ENCODE data around the gene KRTAP5-1. TPM values are rescaled to one million over a fixed set of nuclear protein-coding genes. Genes with fewer than 3 reads are reported as not detected.
"Not testable (repeated sequence)": the region's sequence is repeated elsewhere in the genome, so short reads cannot be mapped to it uniquely, and the experiment has no call there.

Gene KRTAP5-1
- total RNA-seq = not detected
- long read RNA-seq = 0 reads

GRCh38 chr11:1584661-1585370 lies at the start of gene KRTAP5-1:
TSS of gene KRTAP5-1 (minus strand) at chr11:1585283. CDS start at chr11:1585249, 34 bp downstream.
- DNase-seq; intact Hi-C loops (cut with micrococcal nuclease); ATAC-seq: not testable (repeated sequence)

GRCh38 chr11:1633864-1634263 lies 48.8 kb upstream of the KRTAP5-1 start:
- intact Hi-C loops (cut with micrococcal nuclease) = no loop called here
- ATAC-seq (no peak), DNase-seq (no peak)

- intact Hi-C loops (cut with micrococcal nuclease) = no loop called here
Measured at GRCh38 chr11:1632053-1632714, 47.1 kb upstream of the KRTAP5-1 start.

GRCh38 chr11:1631066-1631568 lies 46.0 kb upstream of the KRTAP5-1 start:
- DNase-seq (no peak), ATAC-seq (no peak)
- intact Hi-C loops (cut with micrococcal nuclease) = no loop called here

More at GRCh38 chr11:1632053-1632714, 47.1 kb upstream of the KRTAP5-1 start:
- DNase-seq (no peak), ATAC-seq (no peak)

GRCh38 chr11:1630271-1630670 lies 45.2 kb upstream of the KRTAP5-1 start:
- DNase-seq = no peak
- ATAC-seq = no peak
- intact Hi-C loops (cut with micrococcal nuclease) = no loop called here

- no peak for ATAC-seq
- no peak for DNase-seq
- intact Hi-C loops (cut with micrococcal nuclease) = no loop called here
Measured at GRCh38 chr11:1629326-1630185, 44.5 kb upstream of the KRTAP5-1 start, which contains the start of gene KRTAP5-5. TSS of gene KRTAP5-5 (plus strand) at chr11:1629775. CDS start at chr11:1629841, 66 bp downstream.

GRCh38 chr11:1628506-1629325 lies 43.6 kb upstream of the KRTAP5-1 start:
- ATAC-seq (peak; percentile 89), DNase-seq (peak; percentile 66)
- intact Hi-C loops (cut with micrococcal nuclease) = no loop called here

- intact Hi-C loops (cut with micrococcal nuclease) = no loop called here
- ATAC-seq (no peak), DNase-seq (no peak)
Measured at GRCh38 chr11:1625541-1625940, 40.5 kb upstream of the KRTAP5-1 start.

- DNase-seq (no peak), ATAC-seq (no peak)
- intact Hi-C loops (cut with micrococcal nuclease) = no loop called here
Measured at GRCh38 chr11:1624621-1625020, 39.5 kb upstream of the KRTAP5-1 start.

- ATAC-seq = no peak
- no peak for DNase-seq
- intact Hi-C loops (cut with micrococcal nuclease) = no loop called here
Measured at GRCh38 chr11:1623716-1624115, 38.6 kb upstream of the KRTAP5-1 start.

GRCh38 chr11:1622086-1622485 lies 37.0 kb upstream of the KRTAP5-1 start, which contains the start of gene KRTAP5-4:
TSS of gene KRTAP5-4 (minus strand) at chr11:1622138. CDS start at chr11:1622093, 45 bp downstream.
- intact Hi-C loops (cut with micrococcal nuclease) = no loop called here
- ATAC-seq (no peak), DNase-seq (no peak)

- intact Hi-C loops (cut with micrococcal nuclease) = no loop called here
- ATAC-seq (no peak), DNase-seq (no peak)
Measured at GRCh38 chr11:1619449-1619848, 34.4 kb upstream of the KRTAP5-1 start.

- intact Hi-C loops (cut with micrococcal nuclease) = no loop called here
- DNase-seq = no peak
- ATAC-seq = no peak
Measured at GRCh38 chr11:1618231-1618630, 33.1 kb upstream of the KRTAP5-1 start.

GRCh38 chr11:1608363-1608762 lies 23.3 kb upstream of the KRTAP5-1 start, which contains the start of gene KRTAP5-3:
TSS of gene KRTAP5-3 (minus strand) at chr11:1608463. CDS start at chr11:1608385, 78 bp downstream.
- intact Hi-C loops (cut with micrococcal nuclease) = no loop called here
- no peak for DNase-seq
- peak; percentile 50 for ATAC-seq

- intact Hi-C loops (cut with micrococcal nuclease); ATAC-seq; DNase-seq: not testable (repeated sequence)
Measured at GRCh38 chr11:1607901-1608300, 22.8 kb upstream of the KRTAP5-1 start.

GRCh38 chr11:1607156-1607845 lies 22.2 kb upstream of the KRTAP5-1 start:
- DNase-seq = not testable (repeated sequence)

GRCh38 chr11:1605923-1606322 lies 20.8 kb upstream of the KRTAP5-1 start:
- ATAC-seq; intact Hi-C loops (cut with micrococcal nuclease); DNase-seq: not testable (repeated sequence)

More at GRCh38 chr11:1607156-1607845, 22.2 kb upstream of the KRTAP5-1 start:
- intact Hi-C loops (cut with micrococcal nuclease); ATAC-seq: not testable (repeated sequence)

GRCh38 chr11:1604711-1605110 lies 19.6 kb upstream of the KRTAP5-1 start:
- no peak for ATAC-seq
- DNase-seq = no peak
- intact Hi-C loops (cut with micrococcal nuclease) = no loop called here
